ENCODE results near the gene LY86. TPM values are rescaled to one million over a fixed set of nuclear protein-coding genes. Genes with fewer than 3 reads are reported as not detected.

The LY86 gene
- total and polyA plus RNA-seq, 9 of the 15 experiments (the other 6 are each of a cell fraction or from before 2014, with no cell fraction given), result 0.08 to 0.20 TPM; not detected in 7

- TF ChIP-seq NCOA2 (IDR thresholded peaks at IDR 0.05; ENCODE audit: partially characterized antibody in 2 of 2) (no peak), ELF4 (CRISPR knock-in tag; IDR thresholded peaks at IDR 0.05) (0 out of 2 replicates have a peak, but pooled peaks have one; percentile 19), THRA (IDR thresholded peaks at IDR 0.05) (no peak), HCFC1 (IDR thresholded peaks at IDR 0.05; ENCODE audit: low read depth, low read length) (no peak), ZFP1 (CRISPR knock-in tag; IDR thresholded peaks at IDR 0.05) (no peak), PBX2 (CRISPR knock-in tag; IDR thresholded peaks at IDR 0.05; ENCODE audit: low read depth) (no peak), PBX2 (tag; conservative IDR thresholded peaks at IDR 0.05; ENCODE audit: low read depth) (no peak), ZNF644 (tag; IDR thresholded peaks at IDR 0.05; ENCODE audit: low read depth) (peak; percentile 73), TEAD1 (CRISPR knock-in tag; IDR thresholded peaks at IDR 0.05) (no peak), HMGN3 (IDR thresholded peaks at IDR 0.05; ENCODE audit: borderline replicate concordance, extremely low read depth, insufficient read length, low read depth, low read length) (no peak), MGA (IDR thresholded peaks at IDR 0.05) (0 out of 2 replicates have a peak, but pooled peaks have one; percentile 10), ZNF830 (CRISPR knock-in tag; IDR thresholded peaks at IDR 0.05) (no peak)
Observed at GRCh38 chr6:6591778-6592465, 3.4 kb downstream of the LY86 start (continued).
